Spleen (tissue), 11 donors: Measurements from ENCODE around the gene CTNNB1. TPM values are rescaled to one million over a fixed set of nuclear protein-coding genes. Genes with fewer than 3 reads are reported as not detected.

ENCODE experiments used
- DNase-seq: peaks from one replicate; pipeline ENCODE4 v3.0.0-alpha.2; 2020
- H3K27ac ChIP-seq, 8 donors: fragments of 200-600 bp; sonication (generic) in 7 of 8; 1 replicate in 4 of 8; 2 replicates in 4 of 8; pipeline versions ENCODE4 v1.5.0 to v1.8.0; 2016 to 2021; ENCODE audit warnings: inconsistent platforms in 4 of 8, mild to moderate bottlenecking in 4 of 8, moderate library complexity in 1 of 8
- H3K27me3 ChIP-seq, 7 donors: fragments of 200-600 bp; sonication (generic) in 6 of 7; replicated peaks in 1 of 7; 1 replicate in 4 of 7; 2 replicates in 3 of 7; pipeline versions ENCODE4 v1.5.0 to v1.8.0; 2016 to 2021; ENCODE audit warnings: inconsistent platforms in 3 of 7, mild to moderate bottlenecking in 1 of 7
- H3K36me3 ChIP-seq, 6 donors: fragments of 200-600 bp; sonication (generic) in 5 of 6; 1 replicate in 4 of 6; 2 replicates in 2 of 6; pipeline versions ENCODE4 v1.5.0 to v1.8.0; 2016 to 2021; ENCODE audit warnings: inconsistent platforms in 2 of 6
- H3K4me1 ChIP-seq, 6 donors: fragments of 200-600 bp; sonication (generic) in 5 of 6; 1 replicate in 3 of 6; 2 replicates in 3 of 6; pipeline versions ENCODE4 v1.5.0 to v1.8.0; 2016 to 2021; ENCODE audit warnings: inconsistent platforms in 3 of 6
- H3K4me3 ChIP-seq, 8 donors: fragments of 200-600 bp; sonication (generic) in 7 of 8; 1 replicate in 4 of 8; 2 replicates in 4 of 8; pipeline versions ENCODE4 v1.5.0 to v1.8.0; 2016 to 2021; ENCODE audit warnings: inconsistent platforms in 4 of 8, mild to moderate bottlenecking in 4 of 8, moderate library complexity in 2 of 8
- H3K9me3 ChIP-seq, 8 donors: fragments of 200-600 bp; sonication (generic) in 7 of 8; 1 replicate in 4 of 8; 2 replicates in 4 of 8; pipeline versions ENCODE4 v1.5.0 to v1.8.0; 2016 to 2021; ENCODE audit warnings: inconsistent platforms in 4 of 8
- CTCF ChIP-seq, 11 experiments: fragments of 200-600 bp in 7 of 11; fragments of 450-650 bp in 4 of 11; sonication (generic) in 4 of 11; IDR thresholded peaks in 8 of 11; conservative IDR thresholded peaks in 3 of 11; 1 replicate in 7 of 11; 2 replicates in 4 of 11; pipeline versions ENCODE4 v1.4.0 to v1.8.0; 2016 to 2021; ENCODE audit warnings: antibody characterized with exemption in 11 of 11, inconsistent platforms in 4 of 11, mild to moderate bottlenecking in 1 of 11
- POLR2A ChIP-seq, 3 donors: fragments of 450-650 bp; IDR thresholded peaks; one replicate each; pipeline ENCODE4 v1.5.1; 2017; ENCODE audit warnings: antibody characterized with exemption in 3 of 3, mild to moderate bottlenecking in 1 of 3
- POLR2AphosphoS5 ChIP-seq, 3 donors: sonication (generic); formaldehyde crosslinking; IDR thresholded peaks; one replicate each; pipeline ENCODE4 v1.5.1; 2017; ENCODE audit warnings: antibody characterized with exemption in 3 of 3
- WGBS, 5 donors: extraction: QIAGEN DNeasy Blood & Tissue Kit in 3 of 5; methylation state at CpG; one replicate each; pipeline versions ENCODE4 v1.1.5 to v1.1.7; 2013 to 2018; 5-methylcytosine and 5-hydroxymethylcytosine counted together
- intact Hi-C: fragments of 100-400 bp; cut with DNase I; formaldehyde crosslinking; loops from one replicate; pipeline ENCODE4 v1.15.0; 2023; ENCODE audit warnings: low total_unique reads
- polyA plus RNA-seq, 3 donors: library from polyadenylated mRNA; stranded (reverse); fragments of 200-250 nt; gene quantifications; one replicate each; pipeline ENCODE4 v1.2.1, GENCODE V29; 2013
- total RNA-seq, 7 donors: library from RNA; depleted of rRNA in 3 of 7; stranded (reverse); fragments of >200 nt in 3 of 7; fragmentation: NEBNext Ultra II Directional in 4 of 7; extraction: Animal tissue kit (Norgen Biotek cat#: 25700) in 4 of 7; gene quantifications; one replicate each; pipeline versions ENCODE4 v1.1.0 to v1.2.1, GENCODE V29; 2016 to 2021
- donor health status: healthy with polysubstance abuse.
- donor health status: DM: no; HTN: no; CAD: no; lungs with moderate emphysema.
- donor health status: DM: no; HTN: no; CAD: no.
- donor health status: Bipolar disorder and iron deficiency.
- donor health status: healthy.
- donor health status: DM: no; HTN: no; CAD: no.
- donor health status: DM: yes; HTN: yes; CAD: no.

The CTNNB1 gene
- total and polyA plus RNA-seq, 10 donors, result 48.6 to 347 (median 257) TPM

- no peak overlapping the region for H3K4me3 ChIP-seq
- intact Hi-C loops, result no loop called here
- DNase-seq, result no peak
- peaks cover 0 to 12% (median 0%) of the 10 kb centered on the region in 6 donors for H3K36me3 ChIP-seq
- no peak overlapping the region for H3K27ac ChIP-seq
- no peaks in the 10 kb centered on the region for H3K27me3 ChIP-seq
- H3K9me3 ChIP-seq, result no peaks in the 10 kb centered on the region
- no peak for TF ChIP-seq POLR2AphosphoS5 (IDR thresholded peaks at IDR 0.05)
- TF ChIP-seq POLR2A (IDR thresholded peaks at IDR 0.05), result no peak
- no peak for TF ChIP-seq CTCF (IDR thresholded peaks at IDR 0.05 in 8 of 11, conservative IDR thresholded peaks at IDR 0.05 in 3 of 11)
- peaks cover 48 to 98% (median 88%) of the 10 kb centered on the region in 6 donors for H3K4me1 ChIP-seq
- WGBS, 5 donors, result 93 to 98% (median 96%) methylated on average over 2 of the region's 2 CpGs
These were observed 12.8 kb downstream of the CTNNB1 start for GRCh38 chr3:41212088-41212487.

GRCh38 chr3:41213588-41213987, 14.3 kb downstream of the CTNNB1 start:
- no peak for TF ChIP-seq CTCF (IDR thresholded peaks at IDR 0.05 in 8 of 11, conservative IDR thresholded peaks at IDR 0.05 in 3 of 11)
- no peak for TF ChIP-seq POLR2AphosphoS5 (IDR thresholded peaks at IDR 0.05)
- TF ChIP-seq POLR2A (IDR thresholded peaks at IDR 0.05), result no peak
- WGBS, 5 donors, result 83 to 97% (median 88%) methylated on average over 2 of the region's 2 CpGs
- peaks cover 46 to 98% (median 87%) of the 10 kb centered on the region in 6 donors for H3K4me1 ChIP-seq

GRCh38 chr3:41216422-41216821, 17.1 kb downstream of the CTNNB1 start:
- Histone ChIP-seq H3K27ac (no peak overlapping the region), H3K4me3 (no peak overlapping the region), H3K9me3 (no peaks in the 10 kb centered on the region), H3K36me3 (no peaks in the 10 kb centered on the region), H3K4me1 (peaks cover 60 to 100% (median 91%) of the 10 kb centered on the region in 6 donors), H3K27me3 (no peaks in the 10 kb centered on the region)
- no peak for TF ChIP-seq POLR2AphosphoS5 (IDR thresholded peaks at IDR 0.05)
- no peak for TF ChIP-seq POLR2A (IDR thresholded peaks at IDR 0.05)
- TF ChIP-seq CTCF (IDR thresholded peaks at IDR 0.05 in 8 of 11, conservative IDR thresholded peaks at IDR 0.05 in 3 of 11), result no peak
- no peak for DNase-seq
- intact Hi-C loops, result no loop called here
- WGBS, 5 donors, result 80 to 89% (median 86%) methylated on average over 2 of the region's 2 CpGs

More at GRCh38 chr3:41213588-41213987, 14.3 kb downstream of the CTNNB1 start:
- no peak overlapping the region for H3K4me3 ChIP-seq
- peaks cover 0 to 12% (median 0%) of the 10 kb centered on the region in 6 donors for H3K36me3 ChIP-seq
- H3K9me3 ChIP-seq, result no peaks in the 10 kb centered on the region
- intact Hi-C loops, result no loop called here
- no peak for DNase-seq
- no peaks in the 10 kb centered on the region for H3K27me3 ChIP-seq
- no peak overlapping the region for H3K27ac ChIP-seq

- no peaks in the 10 kb centered on the region for H3K9me3 ChIP-seq
- TF ChIP-seq POLR2AphosphoS5 (IDR thresholded peaks at IDR 0.05) (no peak), CTCF (IDR thresholded peaks at IDR 0.05 in 8 of 11, conservative IDR thresholded peaks at IDR 0.05 in 3 of 11) (no peak)
- no peak for DNase-seq
- intact Hi-C loops, result no loop called here
- no peaks in the 10 kb centered on the region for H3K27me3 ChIP-seq
- peak overlapping the region in 1 of 8 donors; percentile 37 for H3K27ac ChIP-seq
- no peak overlapping the region for H3K4me3 ChIP-seq
- peaks cover 62 to 100% (median 95%) of the 10 kb centered on the region in 6 donors for H3K4me1 ChIP-seq
- H3K36me3 ChIP-seq, result no peaks in the 10 kb centered on the region
- 36 to 54% (median 50%) methylated on average over 1 of the region's 1 CpG for WGBS, 5 donors
These were observed 17.7 kb downstream of the CTNNB1 start for GRCh38 chr3:41216993-41217392.
